ENCODE measurements around the gene LFNG. TPM values are rescaled to one million over a fixed set of nuclear protein-coding genes. Genes with fewer than 3 reads are reported as not detected.

Gene LFNG
- total RNA-seq, 1 donor from 2014 or later = 36.8 TPM

- Histone ChIP-seq H3K9me3 (no peaks in the 10 kb centered on the region), H3K27me3 (no peaks in the 10 kb centered on the region), H3K4me3 (no peak overlapping the region), H3K36me3 (no peaks in the 10 kb centered on the region), H3K4me1 (peaks cover 28% of the 10 kb centered on the region), H3K27ac (no peak overlapping the region)
- DNase-seq (ENCODE audit: extremely low spot score in 2 of 2) = no peak
- no peak for TF ChIP-seq POLR2A (IDR thresholded peaks at IDR 0.05)
- no peak for TF ChIP-seq CTCF (IDR thresholded peaks at IDR 0.05)
- no peak for TF ChIP-seq POLR2AphosphoS5 (IDR thresholded peaks at IDR 0.05; ENCODE audit: insufficient read depth in 1 of 2, low read depth in 1 of 2)
- intact Hi-C loops (cut with DNase I) = no loop called here
Measured at GRCh38 chr7:2497500-2498336, 21.9 kb upstream of the LFNG start.

- no peaks in the 10 kb centered on the region for H3K27me3 ChIP-seq
- no peak for TF ChIP-seq CTCF (IDR thresholded peaks at IDR 0.05)
- TF ChIP-seq POLR2A (IDR thresholded peaks at IDR 0.05) = no peak
- no peak for TF ChIP-seq POLR2AphosphoS5 (IDR thresholded peaks at IDR 0.05; ENCODE audit: insufficient read depth in 1 of 2, low read depth in 1 of 2)
Measured at GRCh38 chr7:2498708-2499107, 20.9 kb upstream of the LFNG start.

GRCh38 chr7:2499181-2499580 is 20.4 kb upstream of the LFNG start:
- no peak overlapping the region for H3K4me3 ChIP-seq
- no peaks in the 10 kb centered on the region for H3K27me3 ChIP-seq
- H3K27ac ChIP-seq = no peak overlapping the region
- DNase-seq (ENCODE audit: extremely low spot score in 2 of 2) = no peak
- intact Hi-C loops (cut with DNase I) = no loop called here
- peaks cover 25% of the 10 kb centered on the region for H3K4me1 ChIP-seq
- H3K9me3 ChIP-seq = no peaks in the 10 kb centered on the region
- no peak for TF ChIP-seq CTCF (IDR thresholded peaks at IDR 0.05)
- no peak for TF ChIP-seq POLR2A (IDR thresholded peaks at IDR 0.05)
- no peak for TF ChIP-seq POLR2AphosphoS5 (IDR thresholded peaks at IDR 0.05; ENCODE audit: insufficient read depth in 1 of 2, low read depth in 1 of 2)
- no peaks in the 10 kb centered on the region for H3K36me3 ChIP-seq

More at GRCh38 chr7:2498708-2499107, 20.9 kb upstream of the LFNG start:
- intact Hi-C loops (cut with DNase I) = no loop called here
- H3K36me3 ChIP-seq = no peaks in the 10 kb centered on the region
- no peak overlapping the region for H3K4me3 ChIP-seq
- H3K27ac ChIP-seq = no peak overlapping the region
- H3K4me1 ChIP-seq = peaks cover 28% of the 10 kb centered on the region
- no peak for DNase-seq (ENCODE audit: extremely low spot score in 2 of 2)
- no peaks in the 10 kb centered on the region for H3K9me3 ChIP-seq

- intact Hi-C loops (cut with DNase I) = no loop called here
- no peak overlapping the region for H3K27ac ChIP-seq
- DNase-seq (ENCODE audit: extremely low spot score in 2 of 2) = no peak
- no peak overlapping the region for H3K4me3 ChIP-seq
- TF ChIP-seq POLR2A (IDR thresholded peaks at IDR 0.05) (no peak), CTCF (IDR thresholded peaks at IDR 0.05) (no peak), POLR2AphosphoS5 (IDR thresholded peaks at IDR 0.05; ENCODE audit: insufficient read depth in 1 of 2, low read depth in 1 of 2) (no peak)
- no peaks in the 10 kb centered on the region for H3K36me3 ChIP-seq
- H3K4me1 ChIP-seq = peaks cover 19% of the 10 kb centered on the region
- H3K27me3 ChIP-seq = no peaks in the 10 kb centered on the region
- H3K9me3 ChIP-seq = no peaks in the 10 kb centered on the region
Measured at GRCh38 chr7:2499719-2500430, 19.7 kb upstream of the LFNG start.

- H3K9me3 ChIP-seq = no peaks in the 10 kb centered on the region
- no peak overlapping the region for H3K4me3 ChIP-seq
- intact Hi-C loops (cut with DNase I) = no loop called here
- H3K4me1 ChIP-seq = peaks cover 19% of the 10 kb centered on the region
- H3K27ac ChIP-seq = no peak overlapping the region
- TF ChIP-seq CTCF (IDR thresholded peaks at IDR 0.05) = no peak
- TF ChIP-seq POLR2A (IDR thresholded peaks at IDR 0.05) = no peak
- no peak for TF ChIP-seq POLR2AphosphoS5 (IDR thresholded peaks at IDR 0.05; ENCODE audit: insufficient read depth in 1 of 2, low read depth in 1 of 2)
- H3K36me3 ChIP-seq = no peaks in the 10 kb centered on the region
- H3K27me3 ChIP-seq = no peaks in the 10 kb centered on the region
- no peak for DNase-seq (ENCODE audit: extremely low spot score in 2 of 2)
Measured at GRCh38 chr7:2500701-2501100, 18.9 kb upstream of the LFNG start.

Measured in vagina (tissue), 2 donors.